GM18511 (cell line): ENCODE measurements around the gene MYH16.
"Not testable (repeated sequence)": the region's sequence is repeated elsewhere in the genome, so short reads cannot be mapped to it uniquely, and the experiment has no call there.

Source experiments
- ATAC-seq: cut with Tn5 transposase; IDR thresholded peaks from one replicate; pipeline ENCODE4 v1.9.1; 2021; ENCODE audit warnings: mild to moderate bottlenecking, moderate library complexity; ENCODE audit not compliant: unreplicated experiment

The MYH16 gene

GRCh38 chr7:99272476-99273045, at the start of gene MYH16:
MYH16 (plus strand) TSS chr7:99272839.
- no peak for ATAC-seq

- not testable (repeated sequence) for ATAC-seq
Observed at GRCh38 chr7:99224263-99224898, 48.3 kb upstream of the MYH16 start.

- no peak for ATAC-seq
Observed at GRCh38 chr7:99224899-99225265, 47.8 kb upstream of the MYH16 start.

- no peak for ATAC-seq
Observed at GRCh38 chr7:99229234-99229633, 43.4 kb upstream of the MYH16 start.

GRCh38 chr7:99232082-99232770, 40.4 kb upstream of the MYH16 start:
- ATAC-seq, result no peak

GRCh38 chr7:99232955-99233354, 39.7 kb upstream of the MYH16 start:
- not testable (repeated sequence) for ATAC-seq

GRCh38 chr7:99234185-99234584, 38.5 kb upstream of the MYH16 start:
- ATAC-seq, result no peak

- no peak for ATAC-seq
Observed at GRCh38 chr7:99235925-99236324, 36.7 kb upstream of the MYH16 start.

GRCh38 chr7:99237876-99238275, 34.8 kb upstream of the MYH16 start:
- ATAC-seq, result not testable (repeated sequence)

- no peak for ATAC-seq
Observed at GRCh38 chr7:99238558-99239341, 33.9 kb upstream of the MYH16 start.

- ATAC-seq, result no peak
Observed at GRCh38 chr7:99242682-99243081, 30.0 kb upstream of the MYH16 start.

GRCh38 chr7:99243751-99244337, 28.8 kb upstream of the MYH16 start:
- no peak for ATAC-seq

- ATAC-seq, result no peak
Observed at GRCh38 chr7:99244939-99245338, 27.7 kb upstream of the MYH16 start.

- no peak for ATAC-seq
Observed at GRCh38 chr7:99248391-99249095, 24.1 kb upstream of the MYH16 start.

- ATAC-seq, result no peak
Observed at GRCh38 chr7:99249985-99250575, 22.6 kb upstream of the MYH16 start.

- no peak for ATAC-seq
Observed at GRCh38 chr7:99252166-99252895, 20.3 kb upstream of the MYH16 start.

GRCh38 chr7:99253369-99253768, 19.3 kb upstream of the MYH16 start:
- ATAC-seq, result no peak

GRCh38 chr7:99254390-99254789, 18.2 kb upstream of the MYH16 start:
- ATAC-seq, result no peak

- no peak for ATAC-seq
Observed at GRCh38 chr7:99255463-99255862, 17.2 kb upstream of the MYH16 start.

- no peak for ATAC-seq
Observed at GRCh38 chr7:99257065-99257464, 15.6 kb upstream of the MYH16 start.
